ENCODE results near the gene CYP39A1.

DNA sequence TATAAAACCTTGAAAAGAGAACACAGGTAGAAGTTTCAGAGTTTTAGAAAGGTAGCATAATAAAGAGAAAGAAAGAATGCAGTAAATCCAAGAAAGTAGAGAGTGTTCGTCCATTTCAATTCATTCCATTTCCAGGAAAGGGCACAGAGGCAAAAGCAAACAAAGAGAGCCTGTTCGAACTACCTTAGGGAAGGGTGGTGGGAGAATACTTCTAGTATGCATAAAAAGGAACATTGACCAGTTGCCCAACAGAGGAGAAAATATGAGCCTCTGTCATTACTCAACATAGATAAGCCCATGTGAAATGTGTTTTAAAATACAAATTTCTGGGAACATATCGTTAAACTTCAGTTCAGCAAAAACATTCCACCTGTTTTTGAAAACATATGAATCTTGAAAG, 60.6 kb downstream of the CYP39A1 start:
- TF ChIP-seq POLR2A (IDR thresholded peaks at IDR 0.05; ENCODE audit: low read depth, low read length) (no peak), POLR2AphosphoS5 (IDR thresholded peaks at IDR 0.05; ENCODE audit: low read depth, low read length) (no peak), SPI1 (IDR thresholded peaks at IDR 0.05; ENCODE audit: low read depth, low read length) (no peak), TAF1 (IDR thresholded peaks at IDR 0.05; ENCODE audit: low read depth, low read length) (no peak)

Data from GM12891 (cell line).